Measurements from ENCODE around the gene PACS1.

Gene PACS1

GRCh38 chr11:66146074-66146473, 76.0 kb downstream of the PACS1 start:
- no peak for DNase-seq

DNA sequence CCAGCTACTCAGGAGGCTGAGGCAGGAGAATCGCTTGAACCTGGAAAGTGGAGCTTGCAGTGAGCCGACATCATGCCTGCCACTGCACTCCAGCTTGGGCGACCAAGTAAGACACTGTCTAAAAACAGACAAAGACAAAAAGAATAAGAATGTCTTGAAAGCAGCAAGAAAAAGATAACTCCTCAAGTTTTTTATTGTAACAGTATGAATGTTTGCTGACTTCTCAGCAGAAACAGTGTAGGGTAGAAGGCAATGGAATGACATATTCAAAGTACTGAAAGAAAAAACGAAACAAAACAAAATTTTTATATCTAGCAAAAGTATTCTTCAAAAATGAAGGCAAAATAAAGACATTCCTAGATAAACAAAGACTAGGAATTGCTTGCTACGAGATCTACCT, 76.9 kb downstream of the PACS1 start:
- DNase-seq = no peak

DNA sequence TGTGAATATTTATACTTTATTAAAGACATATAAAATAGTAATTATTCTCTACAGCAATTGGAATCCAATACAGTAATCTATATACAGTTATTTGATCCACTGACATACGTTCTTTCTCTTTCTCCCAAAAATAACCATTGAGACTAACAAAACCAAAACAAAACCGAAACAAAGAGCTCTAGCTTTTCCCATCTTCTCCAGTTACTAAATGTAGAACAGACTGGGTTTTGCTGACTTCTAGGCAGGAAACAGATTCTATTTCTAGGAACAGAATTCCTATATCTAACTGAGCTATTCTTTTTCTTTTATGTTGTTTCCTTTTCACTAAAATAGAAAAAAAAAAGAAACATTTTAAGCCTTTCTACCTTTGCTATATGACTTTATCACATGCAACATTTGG, 80.1 kb downstream of the PACS1 start:
- DNase-seq = no peak

- DNase-seq = no peak
These were observed 80.7 kb downstream of the PACS1 start for GRCh38 chr11:66150725-66151124.

DNA sequence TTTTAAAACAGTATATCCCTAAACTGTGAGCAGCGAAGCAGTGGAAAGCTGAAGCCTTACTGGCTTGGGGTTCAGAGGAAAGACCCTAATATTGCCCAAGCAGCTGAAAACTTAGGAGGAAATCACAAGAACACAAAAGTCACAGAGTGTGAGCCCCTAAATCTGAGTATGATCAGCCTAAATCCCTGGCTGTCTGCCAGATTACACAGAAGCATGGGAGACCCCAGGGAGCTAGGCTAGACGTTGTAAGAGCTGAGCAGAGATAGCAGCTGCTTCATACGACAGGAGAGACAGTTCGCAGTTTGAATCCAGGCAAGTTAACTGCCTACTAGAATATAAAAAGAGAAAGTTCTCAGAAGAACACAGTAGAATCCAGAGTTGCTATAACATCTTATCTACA, 81.2 kb downstream of the PACS1 start:
- DNase-seq = no peak

DNA sequence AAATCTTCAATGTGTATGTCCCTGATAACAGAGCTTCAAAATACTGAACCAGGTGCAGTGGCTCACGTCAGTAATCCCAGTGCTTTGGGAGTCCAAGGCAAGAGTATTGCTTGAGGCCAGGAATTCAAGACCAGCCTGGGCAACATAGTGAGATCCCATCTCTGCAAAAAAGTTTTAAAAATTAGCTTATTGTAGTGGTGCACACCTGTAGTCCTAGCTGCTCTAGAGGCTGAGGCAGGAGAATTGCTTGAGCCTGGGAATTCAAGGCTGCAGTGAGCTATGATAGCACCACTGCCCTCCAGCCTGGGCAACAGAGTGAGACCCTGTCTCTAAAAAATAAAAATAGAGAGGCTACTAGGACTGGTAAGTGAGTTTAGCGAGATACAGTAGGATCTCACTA, 84.0 kb downstream of the PACS1 start:
- DNase-seq = no peak

DNA sequence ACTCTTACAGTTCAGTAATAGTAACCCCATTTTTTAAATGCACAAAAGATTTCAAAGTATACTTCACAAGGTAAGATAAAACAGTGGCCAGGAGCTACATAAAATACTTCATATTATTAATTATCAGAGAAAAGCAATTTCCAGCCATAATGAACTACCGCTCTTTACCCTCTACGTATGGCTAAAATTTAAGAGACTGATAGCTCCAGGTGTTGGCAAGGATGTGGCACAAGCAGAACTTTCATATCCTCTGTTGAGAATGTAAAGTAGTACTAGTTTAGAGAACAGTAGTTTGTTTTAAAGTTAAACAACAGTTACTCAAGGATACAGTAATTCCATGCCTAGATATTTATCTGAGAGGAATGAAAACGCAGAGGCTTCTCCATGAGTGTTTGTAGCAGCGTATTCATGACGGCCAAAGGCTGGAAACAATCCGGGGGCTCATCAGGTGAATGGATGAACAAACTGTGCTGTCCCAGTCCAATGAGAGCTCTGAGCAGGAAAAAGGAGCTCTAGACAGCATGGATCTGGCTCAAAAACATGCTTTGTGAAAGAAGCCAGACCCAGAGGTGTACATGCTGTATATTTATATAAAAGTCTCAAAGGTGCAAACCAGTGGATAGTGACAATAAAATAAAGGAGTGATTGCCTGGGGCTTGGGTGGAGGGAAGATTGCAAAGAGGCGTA, 85.5 kb downstream of the PACS1 start:
- no peak for DNase-seq

GRCh38 chr11:66157182-66157864, 87.3 kb downstream of the PACS1 start:
- no peak for DNase-seq

GRCh38 chr11:66158156-66158555, 88.1 kb downstream of the PACS1 start:
- no peak for DNase-seq

DNA sequence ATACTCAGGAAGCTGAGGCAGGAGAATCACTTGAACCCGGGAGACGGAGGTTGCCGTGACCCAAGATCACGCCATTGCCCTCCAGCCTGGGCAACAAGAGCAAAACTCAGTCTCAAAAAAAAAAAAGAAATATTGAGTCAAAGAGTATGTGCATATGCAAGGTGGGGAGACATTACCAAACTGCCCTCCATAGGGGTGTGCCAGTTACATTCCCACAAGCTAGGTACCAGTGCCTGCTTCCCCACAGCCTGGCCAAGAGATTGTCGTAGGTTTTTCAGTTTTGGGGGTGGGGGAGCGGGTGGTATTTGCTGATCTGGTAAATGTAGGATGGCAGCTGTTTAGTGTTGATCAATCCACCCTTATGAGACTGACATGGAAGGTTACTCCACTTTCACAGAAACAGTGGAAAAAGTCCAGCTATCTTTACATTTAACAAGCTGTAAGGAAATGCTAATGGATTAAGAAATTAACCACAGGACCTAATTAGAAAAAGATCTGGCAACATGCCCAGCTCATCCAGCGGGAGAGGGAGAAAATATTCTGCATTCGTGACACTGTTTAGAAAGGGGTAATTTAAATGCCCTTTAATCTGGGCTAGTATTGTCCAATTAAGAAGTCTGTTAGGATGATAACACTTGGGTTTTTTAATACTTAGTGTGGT, 89.4 kb downstream of the PACS1 start:
- no peak for DNase-seq

DNA sequence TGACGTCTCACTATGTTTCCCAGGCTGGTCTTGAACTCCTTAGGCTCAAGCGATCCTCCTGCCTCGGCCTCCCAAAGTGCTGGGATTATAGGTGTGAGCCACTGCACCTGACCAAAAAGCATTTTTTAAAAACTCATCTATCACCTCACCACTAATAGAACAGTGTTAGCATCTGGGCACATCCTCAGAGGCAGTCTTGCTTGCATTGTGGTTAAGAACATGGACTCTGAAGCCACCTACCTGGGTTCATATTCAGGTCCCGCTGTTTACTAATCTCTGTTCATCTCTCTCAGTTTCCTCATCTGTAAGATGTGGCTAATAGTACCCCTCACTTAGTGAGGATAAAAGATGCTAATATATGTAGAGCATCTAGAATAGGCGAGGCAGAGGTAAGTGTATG, 90.6 kb downstream of the PACS1 start:
- no peak for DNase-seq

GRCh38 chr11:66168289-66168688, 98.2 kb downstream of the PACS1 start:
- no peak for DNase-seq

DNA sequence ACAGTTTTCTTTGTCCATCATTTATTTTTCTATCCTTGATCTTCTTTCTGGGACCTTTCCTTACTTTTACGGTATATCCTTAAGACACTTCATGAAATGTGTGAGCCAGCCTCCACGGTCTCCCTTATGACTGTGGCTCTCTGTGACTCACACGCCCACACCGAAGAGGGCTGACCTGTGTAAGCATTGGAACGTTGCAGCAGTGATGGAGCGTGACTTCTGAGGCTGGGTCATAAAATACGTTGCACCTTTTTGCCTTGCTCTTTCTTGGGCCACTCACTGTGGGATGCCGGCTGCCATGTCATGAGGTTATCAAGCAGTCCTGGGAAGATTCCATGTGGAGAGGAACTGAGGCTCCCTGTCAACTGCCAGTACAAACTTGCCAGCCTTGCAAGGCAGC, 102.1 kb downstream of the PACS1 start:
- DNase-seq = no peak

DNA sequence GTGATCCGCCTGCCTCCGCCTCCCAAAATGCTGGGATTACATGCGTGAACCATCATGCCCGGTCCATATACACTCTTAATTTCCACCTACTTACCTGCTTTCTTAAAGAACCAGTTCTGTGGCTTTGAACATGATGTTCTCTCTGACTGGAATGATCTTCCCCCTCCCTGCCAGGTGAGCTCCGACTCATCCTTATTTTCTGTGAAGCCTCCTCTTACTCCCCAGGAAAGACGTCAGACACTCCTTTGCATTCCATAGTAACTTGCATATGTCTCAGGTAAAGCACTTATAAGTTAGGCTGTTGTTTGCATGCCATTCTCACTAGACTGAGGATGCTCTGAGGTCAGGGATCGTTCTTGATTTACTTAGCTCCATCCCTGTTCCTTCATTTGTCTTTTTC, 106.6 kb downstream of the PACS1 start:
- no peak for DNase-seq

- no peak for DNase-seq
These were observed 108.1 kb downstream of the PACS1 start for GRCh38 chr11:66178183-66178582.

DNA sequence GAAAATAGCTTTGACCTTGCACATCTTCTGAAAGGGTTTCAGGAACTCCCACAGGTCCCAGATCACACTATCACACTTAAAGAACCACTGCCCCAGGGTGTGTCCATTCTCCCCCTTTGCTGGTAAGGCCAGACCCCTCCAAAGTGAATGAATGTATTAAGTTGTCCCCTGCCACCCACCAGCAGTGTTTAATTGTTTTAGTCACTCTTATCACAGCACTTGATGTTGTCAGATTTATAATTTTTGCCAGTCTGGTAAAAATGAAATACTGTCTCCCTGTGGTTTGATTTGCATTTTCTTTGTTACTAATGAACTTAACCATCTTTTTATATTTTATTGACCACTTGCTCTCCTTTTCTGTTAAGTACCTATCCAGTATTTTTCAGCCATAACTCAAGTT, 108.8 kb downstream of the PACS1 start:
- DNase-seq = no peak

- no peak for DNase-seq
These were observed 111.7 kb downstream of the PACS1 start for GRCh38 chr11:66181632-66182315.

DNA sequence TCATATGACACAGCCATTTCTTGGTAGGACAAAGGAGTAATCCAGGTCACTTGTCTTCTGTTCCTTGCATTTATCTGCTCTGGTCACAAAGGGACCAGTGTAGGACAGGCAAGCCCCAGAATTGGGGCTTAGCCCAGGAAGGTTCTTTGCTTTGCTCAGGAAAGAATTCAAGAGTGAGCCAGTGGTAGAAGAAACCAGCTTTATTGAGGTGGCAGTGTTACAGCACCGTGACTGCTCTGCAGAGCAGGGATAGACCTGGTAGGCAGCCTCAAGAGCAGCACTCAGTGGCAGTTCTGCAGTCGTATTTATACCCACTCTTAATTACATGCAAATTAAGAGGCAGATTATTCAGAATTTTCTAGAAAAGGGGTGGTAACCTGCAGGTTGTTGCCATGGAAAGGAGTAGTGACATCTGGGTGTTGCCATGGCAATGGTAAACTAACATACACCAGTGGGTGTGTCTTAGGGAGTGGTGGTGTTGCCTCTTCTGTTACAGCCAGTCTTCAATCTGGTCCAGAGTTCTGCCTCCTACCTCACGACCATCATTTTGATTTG, 113.5 kb downstream of the PACS1 start:
- peak; percentile 52 for DNase-seq

- DNase-seq = no peak
These were observed 114.7 kb downstream of the PACS1 start for GRCh38 chr11:66184728-66185127.

DNA sequence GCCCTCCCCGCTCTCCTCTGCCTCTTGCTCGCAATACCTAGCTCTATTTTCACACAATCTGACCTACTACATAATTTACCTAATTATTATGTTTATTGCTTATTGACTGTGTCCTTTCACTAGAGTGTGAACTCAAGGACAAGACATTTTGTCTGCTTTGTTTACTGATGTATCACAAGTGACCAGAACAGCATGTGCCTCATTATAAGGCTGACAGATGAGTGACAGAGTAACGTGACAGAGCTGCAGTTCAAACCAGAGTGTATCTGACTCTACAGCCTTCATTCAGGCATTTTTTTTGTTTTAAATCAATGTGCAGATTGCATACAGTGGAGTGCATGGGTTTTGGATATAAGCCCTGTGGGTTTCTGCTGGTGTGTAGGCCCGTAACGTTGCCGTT, 116.4 kb downstream of the PACS1 start:
- DNase-seq = no peak

GRCh38 chr11:66187453-66187852, 117.4 kb downstream of the PACS1 start:
- no peak for DNase-seq

DNA sequence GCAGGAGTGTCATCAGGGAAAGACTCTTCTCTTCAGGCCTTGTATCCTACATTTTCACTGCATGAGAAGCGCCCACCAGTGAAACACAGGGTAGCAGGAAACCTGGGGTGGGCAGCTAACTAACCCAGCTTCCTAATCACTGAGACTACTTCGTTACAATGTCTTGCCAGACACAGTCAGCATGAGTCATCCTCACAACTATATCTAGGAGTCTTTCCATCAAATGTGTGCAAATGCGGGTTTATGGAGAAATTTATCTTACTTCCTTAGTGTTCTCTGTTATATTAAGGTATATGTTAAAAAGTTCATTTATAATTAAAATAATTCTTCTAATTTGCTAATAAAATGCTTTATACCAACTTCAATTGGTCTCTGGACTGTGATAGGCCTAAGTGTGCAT, 118.5 kb downstream of the PACS1 start:
- DNase-seq = no peak

GRCh38 chr11:66189031-66189745, 119.1 kb downstream of the PACS1 start:
- DNase-seq = no peak
